HFFc6 (cell line): Measurements from ENCODE around the gene EPHA6. TPM values are rescaled to one million over a fixed set of nuclear protein-coding genes. Genes with fewer than 3 reads are reported as not detected.

ENCODE experiments used
- DNase-seq: peaks from one replicate; pipeline ENCODE4 v3.0.0-alpha.2; 2018
- H3K27ac Mint-ChIP-seq: 2 replicates; pipeline ENCODE4 v1.8.0; 2020; ENCODE audit warnings: mild to moderate bottlenecking, mixed read lengths
- H3K27me3 Mint-ChIP-seq: 2 replicates; pipeline ENCODE4 v1.8.0; 2021; ENCODE audit warnings: mild to moderate bottlenecking, moderate library complexity, mixed read lengths; ENCODE audit not compliant: insufficient read depth
- H3K36me3 Mint-ChIP-seq: 2 replicates; pipeline ENCODE4 v1.8.0; 2021; ENCODE audit warnings: low read depth, mixed read lengths
- H3K4me1 Mint-ChIP-seq: 2 replicates; pipeline ENCODE4 v1.8.0; 2020; ENCODE audit warnings: low read depth, mixed read lengths
- H3K4me3 Mint-ChIP-seq: 2 replicates; pipeline ENCODE4 v1.8.0; 2020; ENCODE audit warnings: mild to moderate bottlenecking, moderate library complexity, mixed read lengths
- H3K9me3 Mint-ChIP-seq: 2 replicates; pipeline ENCODE4 v1.8.0; 2020; ENCODE audit warnings: mild to moderate bottlenecking, mixed read lengths
- total RNA-seq, 6 experiments: library from RNA; stranded (reverse); fragmentation: NEBNext Ultra II Directional; extraction: Animal tissue kit (Norgen Biotek cat#: 25700); gene quantifications; 2 replicates in 1 of 6; 3 replicates in 5 of 6; pipeline ENCODE4 v1.2.3, GENCODE V29; 2021
- TF ChIP-seq, protein P1 (sequence below): fragments of 200-600 bp; sonication (generic); IDR thresholded peaks from 2 replicates; pipeline ENCODE4 v1.5.0; 2021; ENCODE audit warnings: antibody characterized with exemption, mild to moderate bottlenecking

Gene EPHA6
- total RNA-seq, 6 experiments from 2014 or later = not detected

GRCh38 chr3:96836153-96836915 is 21.9 kb downstream of the EPHA6 start:
- H3K27me3 Mint-ChIP-seq = no peaks in the 10 kb centered on the region; the same call in 1 of the 2 replicates
- TF ChIP-seq, protein P1, sequence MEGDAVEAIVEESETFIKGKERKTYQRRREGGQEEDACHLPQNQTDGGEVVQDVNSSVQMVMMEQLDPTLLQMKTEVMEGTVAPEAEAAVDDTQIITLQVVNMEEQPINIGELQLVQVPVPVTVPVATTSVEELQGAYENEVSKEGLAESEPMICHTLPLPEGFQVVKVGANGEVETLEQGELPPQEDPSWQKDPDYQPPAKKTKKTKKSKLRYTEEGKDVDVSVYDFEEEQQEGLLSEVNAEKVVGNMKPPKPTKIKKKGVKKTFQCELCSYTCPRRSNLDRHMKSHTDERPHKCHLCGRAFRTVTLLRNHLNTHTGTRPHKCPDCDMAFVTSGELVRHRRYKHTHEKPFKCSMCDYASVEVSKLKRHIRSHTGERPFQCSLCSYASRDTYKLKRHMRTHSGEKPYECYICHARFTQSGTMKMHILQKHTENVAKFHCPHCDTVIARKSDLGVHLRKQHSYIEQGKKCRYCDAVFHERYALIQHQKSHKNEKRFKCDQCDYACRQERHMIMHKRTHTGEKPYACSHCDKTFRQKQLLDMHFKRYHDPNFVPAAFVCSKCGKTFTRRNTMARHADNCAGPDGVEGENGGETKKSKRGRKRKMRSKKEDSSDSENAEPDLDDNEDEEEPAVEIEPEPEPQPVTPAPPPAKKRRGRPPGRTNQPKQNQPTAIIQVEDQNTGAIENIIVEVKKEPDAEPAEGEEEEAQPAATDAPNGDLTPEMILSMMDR = no peak
- H3K4me3 Mint-ChIP-seq = no peak overlapping the region
- H3K27ac Mint-ChIP-seq = no peak overlapping the region
- no peak for DNase-seq
- no peaks in the 10 kb centered on the region for H3K4me1 Mint-ChIP-seq
- H3K9me3 Mint-ChIP-seq = peaks cover 13% of the 10 kb centered on the region
- no peaks in the 10 kb centered on the region for H3K36me3 Mint-ChIP-seq

GRCh38 chr3:96843505-96844203 is 29.3 kb downstream of the EPHA6 start:
- no peak overlapping the region for H3K4me3 Mint-ChIP-seq
- H3K4me1 Mint-ChIP-seq = no peaks in the 10 kb centered on the region
- no peaks in the 10 kb centered on the region for H3K27me3 Mint-ChIP-seq
- H3K27ac Mint-ChIP-seq = no peak overlapping the region
- TF ChIP-seq, protein P1 = no peak
- H3K9me3 Mint-ChIP-seq = peaks cover 12% of the 10 kb centered on the region
- no peaks in the 10 kb centered on the region for H3K36me3 Mint-ChIP-seq
- DNase-seq = no peak

DNA sequence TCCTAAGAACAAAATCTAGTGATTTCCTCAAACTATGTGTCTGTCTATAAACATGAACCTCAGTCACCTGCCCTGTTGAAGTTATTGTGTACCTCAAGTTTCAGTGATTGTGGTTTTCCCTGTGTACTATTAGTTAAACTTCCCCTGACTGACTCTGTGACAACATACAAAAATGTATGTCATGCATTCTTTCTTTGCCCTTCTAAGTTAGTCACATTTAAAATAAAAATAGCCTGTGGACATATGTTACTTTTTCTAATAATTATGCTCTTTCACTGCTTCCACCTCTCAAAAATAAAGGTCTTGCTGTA is 29.8 kb downstream of the EPHA6 start:
- no peaks in the 10 kb centered on the region for H3K4me1 Mint-ChIP-seq
- no peak for DNase-seq
- H3K4me3 Mint-ChIP-seq = no peak overlapping the region
- TF ChIP-seq, protein P1 = no peak
- no peaks in the 10 kb centered on the region for H3K36me3 Mint-ChIP-seq
- H3K27ac Mint-ChIP-seq = no peak overlapping the region
- peaks cover 12% of the 10 kb centered on the region for H3K9me3 Mint-ChIP-seq
- no peaks in the 10 kb centered on the region for H3K27me3 Mint-ChIP-seq

- TF ChIP-seq, protein P1 = no peak
- peaks cover 18% of the 10 kb centered on the region for H3K9me3 Mint-ChIP-seq
These were observed 38.5 kb downstream of the EPHA6 start for GRCh38 chr3:96852849-96853248.

GRCh38 chr3:96860882-96861281 is 46.5 kb downstream of the EPHA6 start:
- H3K4me3 Mint-ChIP-seq = no peak overlapping the region
- no peaks in the 10 kb centered on the region for H3K36me3 Mint-ChIP-seq
- H3K9me3 Mint-ChIP-seq = 0 out of 2 replicates have a peak, but pooled peaks cover 6% of the 10 kb centered on the region
- TF ChIP-seq, protein P1 = no peak
- no peak for DNase-seq
- H3K27ac Mint-ChIP-seq = no peak overlapping the region
- no peaks in the 10 kb centered on the region for H3K27me3 Mint-ChIP-seq
- H3K4me1 Mint-ChIP-seq = no peaks in the 10 kb centered on the region

More at GRCh38 chr3:96852849-96853248, 38.5 kb downstream of the EPHA6 start:
- no peak for DNase-seq
- Mint-ChIP-seq H3K27ac (no peak overlapping the region), H3K4me3 (no peak overlapping the region), H3K4me1 (no peaks in the 10 kb centered on the region), H3K36me3 (peaks cover 4% of the 10 kb centered on the region; the same call in 1 of the 2 replicates), H3K27me3 (no peaks in the 10 kb centered on the region)
